Measurements from ENCODE around the gene PDE1A.

The PDE1A gene

GRCh38 chr2:182261860-182262387 lies 164.9 kb downstream of the PDE1A start:
- no peak overlapping the region for H3K4me3 ChIP-seq (ENCODE audit: insufficient read length, low read depth)
- no peak overlapping the region for H3K9ac ChIP-seq (ENCODE audit: insufficient read length, low read depth)
- no peak for DNase-seq (ENCODE audit: low read depth, low spot score)
- H3K36me3 ChIP-seq (ENCODE audit: insufficient read depth, insufficient read length, low read length), result no peaks in the 10 kb centered on the region
- no peaks in the 10 kb centered on the region for H3K4me1 ChIP-seq (ENCODE audit: insufficient read depth, insufficient read length)
- H3K9me3 ChIP-seq (ENCODE audit: insufficient read depth, low read length), result no peaks in the 10 kb centered on the region
- H3K27me3 ChIP-seq (ENCODE audit: insufficient read depth, insufficient read length), result no peaks in the 10 kb centered on the region
- TF ChIP-seq SUZ12 (IDR thresholded peaks at IDR 0.05; ENCODE audit: extremely low read depth, insufficient read depth, insufficient read length) (no peak), ZNF274 (IDR thresholded peaks at IDR 0.05; ENCODE audit: low read depth, low read length) (no peak), YY1 (IDR thresholded peaks at IDR 0.05; ENCODE audit: insufficient read depth, insufficient read length) (no peak)

GRCh38 chr2:182259629-182260150 lies 167.1 kb downstream of the PDE1A start:
- H3K9ac ChIP-seq (ENCODE audit: insufficient read length, low read depth), result no peak overlapping the region
- no peak overlapping the region for H3K4me3 ChIP-seq (ENCODE audit: insufficient read length, low read depth)
- no peak for DNase-seq (ENCODE audit: low read depth, low spot score)
- no peaks in the 10 kb centered on the region for H3K4me1 ChIP-seq (ENCODE audit: insufficient read depth, insufficient read length)
- TF ChIP-seq YY1 (IDR thresholded peaks at IDR 0.05; ENCODE audit: insufficient read depth, insufficient read length), result no peak
- no peak for TF ChIP-seq SUZ12 (IDR thresholded peaks at IDR 0.05; ENCODE audit: extremely low read depth, insufficient read depth, insufficient read length)
- H3K36me3 ChIP-seq (ENCODE audit: insufficient read depth, insufficient read length, low read length), result no peaks in the 10 kb centered on the region
- no peaks in the 10 kb centered on the region for H3K27me3 ChIP-seq (ENCODE audit: insufficient read depth, insufficient read length)
- H3K9me3 ChIP-seq (ENCODE audit: insufficient read depth, low read length), result no peaks in the 10 kb centered on the region

DNA sequence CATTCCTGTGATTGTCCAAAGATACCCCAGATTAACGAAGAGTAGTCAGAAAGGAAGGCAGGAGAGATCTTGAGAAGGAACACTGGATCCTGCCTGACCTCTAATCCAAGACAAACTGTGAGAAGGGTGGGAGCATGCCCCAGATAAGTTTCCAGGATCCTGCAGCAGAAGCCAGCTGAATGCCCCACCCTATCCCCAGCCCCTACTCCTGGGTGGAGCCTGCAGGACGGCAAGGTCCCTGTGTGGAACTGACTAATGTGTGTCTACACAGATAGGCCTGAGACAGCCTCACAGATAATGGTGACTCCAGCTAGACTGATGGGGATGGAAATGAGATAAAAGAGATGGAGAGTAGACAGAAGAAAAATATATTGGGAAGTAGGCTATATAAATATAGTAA lies 174.3 kb downstream of the PDE1A start:
- no peaks in the 10 kb centered on the region for H3K4me1 ChIP-seq (ENCODE audit: insufficient read depth, insufficient read length)
- no peaks in the 10 kb centered on the region for H3K27me3 ChIP-seq (ENCODE audit: insufficient read depth, insufficient read length)
- no peak for DNase-seq (ENCODE audit: low read depth, low spot score)
- no peaks in the 10 kb centered on the region for H3K9me3 ChIP-seq (ENCODE audit: insufficient read depth, low read length)
- no peak for TF ChIP-seq SUZ12 (IDR thresholded peaks at IDR 0.05; ENCODE audit: extremely low read depth, insufficient read depth, insufficient read length)
- no peak for TF ChIP-seq YY1 (IDR thresholded peaks at IDR 0.05; ENCODE audit: insufficient read depth, insufficient read length)
- no peak for TF ChIP-seq ZNF274 (IDR thresholded peaks at IDR 0.05; ENCODE audit: low read depth, low read length)
- H3K4me3 ChIP-seq (ENCODE audit: insufficient read length, low read depth), result no peak overlapping the region
- H3K36me3 ChIP-seq (ENCODE audit: insufficient read depth, insufficient read length, low read length), result no peaks in the 10 kb centered on the region
- no peak overlapping the region for H3K9ac ChIP-seq (ENCODE audit: insufficient read length, low read depth)

DNA sequence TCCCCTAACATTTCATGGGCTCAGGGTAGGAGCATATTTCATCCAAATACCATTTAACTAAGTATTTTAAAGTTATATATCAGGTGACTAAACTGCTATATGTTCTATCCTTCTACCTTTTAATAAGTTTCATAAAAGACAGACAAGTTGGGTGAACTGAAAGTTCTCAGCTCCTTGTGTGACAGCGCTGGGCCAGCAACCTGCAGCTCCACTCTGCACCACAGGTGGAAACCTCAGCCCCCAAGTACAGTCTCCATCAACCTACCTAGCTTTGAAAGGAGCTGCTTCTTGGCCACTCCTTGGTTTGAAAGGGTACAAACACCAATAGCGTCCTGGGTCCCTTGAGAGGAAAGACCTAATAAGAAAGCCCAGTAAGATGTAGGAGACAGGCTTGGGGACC lies 177.9 kb downstream of the PDE1A start:
- Histone ChIP-seq H3K27me3 (ENCODE audit: insufficient read depth, insufficient read length) (no peaks in the 10 kb centered on the region), H3K4me3 (ENCODE audit: insufficient read length, low read depth) (no peak overlapping the region), H3K36me3 (ENCODE audit: insufficient read depth, insufficient read length, low read length) (no peaks in the 10 kb centered on the region), H3K4me1 (ENCODE audit: insufficient read depth, insufficient read length) (no peaks in the 10 kb centered on the region), H3K9me3 (ENCODE audit: insufficient read depth, low read length) (no peaks in the 10 kb centered on the region), H3K9ac (ENCODE audit: insufficient read length, low read depth) (no peak overlapping the region)
- DNase-seq (ENCODE audit: low read depth, low spot score), result no peak
- TF ChIP-seq ZNF274 (IDR thresholded peaks at IDR 0.05; ENCODE audit: low read depth, low read length) (no peak), YY1 (IDR thresholded peaks at IDR 0.05; ENCODE audit: insufficient read depth, insufficient read length) (no peak), SUZ12 (IDR thresholded peaks at IDR 0.05; ENCODE audit: extremely low read depth, insufficient read depth, insufficient read length) (no peak)

DNA sequence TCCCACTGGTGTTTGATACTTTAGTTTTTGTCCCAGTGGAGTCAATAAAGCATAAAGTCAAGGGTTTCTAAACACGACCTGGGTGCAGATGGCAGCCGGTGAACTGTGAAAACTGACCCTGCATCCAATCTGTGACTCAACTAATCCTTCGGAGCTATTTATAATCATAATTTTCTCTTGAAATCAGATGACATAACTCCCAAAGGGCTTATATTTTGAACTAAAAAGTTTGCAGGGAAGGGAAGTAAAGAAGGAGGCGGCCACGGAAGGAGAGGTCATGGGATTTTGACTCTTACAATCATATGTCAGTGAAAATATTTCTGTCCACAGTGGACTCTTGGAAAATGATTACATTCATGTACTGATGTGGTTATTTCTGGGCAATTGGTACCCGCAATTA lies 178.5 kb downstream of the PDE1A start:
- DNase-seq (ENCODE audit: low read depth, low spot score), result no peak
- H3K36me3 ChIP-seq (ENCODE audit: insufficient read depth, insufficient read length, low read length), result no peaks in the 10 kb centered on the region
- H3K4me3 ChIP-seq (ENCODE audit: insufficient read length, low read depth), result no peak overlapping the region
- H3K9me3 ChIP-seq (ENCODE audit: insufficient read depth, low read length), result no peaks in the 10 kb centered on the region
- H3K4me1 ChIP-seq (ENCODE audit: insufficient read depth, insufficient read length), result no peaks in the 10 kb centered on the region
- TF ChIP-seq YY1 (IDR thresholded peaks at IDR 0.05; ENCODE audit: insufficient read depth, insufficient read length) (no peak), ZNF274 (IDR thresholded peaks at IDR 0.05; ENCODE audit: low read depth, low read length) (no peak), SUZ12 (IDR thresholded peaks at IDR 0.05; ENCODE audit: extremely low read depth, insufficient read depth, insufficient read length) (no peak)
- no peak overlapping the region for H3K9ac ChIP-seq (ENCODE audit: insufficient read length, low read depth)
- no peaks in the 10 kb centered on the region for H3K27me3 ChIP-seq (ENCODE audit: insufficient read depth, insufficient read length)

DNA sequence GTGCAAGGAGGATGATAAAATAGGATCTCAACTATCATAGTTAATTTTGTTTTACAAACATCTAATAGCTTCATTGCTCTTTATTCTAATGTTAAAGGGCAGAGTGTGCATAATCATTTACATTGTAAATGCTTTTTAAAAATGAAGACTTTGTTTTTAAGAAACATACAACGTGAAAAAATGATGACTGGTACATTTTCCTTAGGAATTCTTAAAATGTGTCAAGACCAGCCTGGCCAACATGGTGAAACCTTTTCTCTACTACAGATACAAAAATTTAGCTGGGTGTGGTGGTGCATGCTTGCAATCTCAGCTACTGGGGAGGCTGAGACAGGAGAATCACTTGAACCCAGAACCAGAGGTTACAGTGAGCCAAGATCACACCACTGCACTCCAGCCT lies 179.0 kb downstream of the PDE1A start:
- no peaks in the 10 kb centered on the region for H3K9me3 ChIP-seq (ENCODE audit: insufficient read depth, low read length)
- no peaks in the 10 kb centered on the region for H3K36me3 ChIP-seq (ENCODE audit: insufficient read depth, insufficient read length, low read length)
- H3K4me3 ChIP-seq (ENCODE audit: insufficient read length, low read depth), result no peak overlapping the region
- DNase-seq (ENCODE audit: low read depth, low spot score), result no peak
- no peaks in the 10 kb centered on the region for H3K4me1 ChIP-seq (ENCODE audit: insufficient read depth, insufficient read length)
- H3K9ac ChIP-seq (ENCODE audit: insufficient read length, low read depth), result no peak overlapping the region
- TF ChIP-seq ZNF274 (IDR thresholded peaks at IDR 0.05; ENCODE audit: low read depth, low read length), result no peak
- TF ChIP-seq SUZ12 (IDR thresholded peaks at IDR 0.05; ENCODE audit: extremely low read depth, insufficient read depth, insufficient read length), result no peak
- no peak for TF ChIP-seq YY1 (IDR thresholded peaks at IDR 0.05; ENCODE audit: insufficient read depth, insufficient read length)
- no peaks in the 10 kb centered on the region for H3K27me3 ChIP-seq (ENCODE audit: insufficient read depth, insufficient read length)

- Histone ChIP-seq H3K9me3 (ENCODE audit: insufficient read depth, low read length) (no peaks in the 10 kb centered on the region), H3K9ac (ENCODE audit: insufficient read length, low read depth) (no peak overlapping the region), H3K36me3 (ENCODE audit: insufficient read depth, insufficient read length, low read length) (no peaks in the 10 kb centered on the region), H3K4me1 (ENCODE audit: insufficient read depth, insufficient read length) (no peaks in the 10 kb centered on the region), H3K27me3 (ENCODE audit: insufficient read depth, insufficient read length) (no peaks in the 10 kb centered on the region), H3K4me3 (ENCODE audit: insufficient read length, low read depth) (no peak overlapping the region)
- TF ChIP-seq YY1 (IDR thresholded peaks at IDR 0.05; ENCODE audit: insufficient read depth, insufficient read length), result no peak
- TF ChIP-seq SUZ12 (IDR thresholded peaks at IDR 0.05; ENCODE audit: extremely low read depth, insufficient read depth, insufficient read length), result no peak
- TF ChIP-seq ZNF274 (IDR thresholded peaks at IDR 0.05; ENCODE audit: low read depth, low read length), result no peak
- DNase-seq (ENCODE audit: low read depth, low spot score), result no peak
Measured at GRCh38 chr2:182245963-182246362, 180.9 kb downstream of the PDE1A start.
